HG02759 (cell line): ENCODE data around the gene OR10H1.
"Not testable (repeated sequence)": the region's sequence is repeated elsewhere in the genome, so short reads cannot be mapped to it uniquely, and the experiment has no call there.

ENCODE experiments used
- ATAC-seq: cut with Tn5 transposase; IDR thresholded peaks from one replicate; pipeline ENCODE4 v1.9.1; 2021; ENCODE audit warnings: mild to moderate bottlenecking, moderate library complexity; ENCODE audit not compliant: unreplicated experiment

Gene OR10H1

DNA sequence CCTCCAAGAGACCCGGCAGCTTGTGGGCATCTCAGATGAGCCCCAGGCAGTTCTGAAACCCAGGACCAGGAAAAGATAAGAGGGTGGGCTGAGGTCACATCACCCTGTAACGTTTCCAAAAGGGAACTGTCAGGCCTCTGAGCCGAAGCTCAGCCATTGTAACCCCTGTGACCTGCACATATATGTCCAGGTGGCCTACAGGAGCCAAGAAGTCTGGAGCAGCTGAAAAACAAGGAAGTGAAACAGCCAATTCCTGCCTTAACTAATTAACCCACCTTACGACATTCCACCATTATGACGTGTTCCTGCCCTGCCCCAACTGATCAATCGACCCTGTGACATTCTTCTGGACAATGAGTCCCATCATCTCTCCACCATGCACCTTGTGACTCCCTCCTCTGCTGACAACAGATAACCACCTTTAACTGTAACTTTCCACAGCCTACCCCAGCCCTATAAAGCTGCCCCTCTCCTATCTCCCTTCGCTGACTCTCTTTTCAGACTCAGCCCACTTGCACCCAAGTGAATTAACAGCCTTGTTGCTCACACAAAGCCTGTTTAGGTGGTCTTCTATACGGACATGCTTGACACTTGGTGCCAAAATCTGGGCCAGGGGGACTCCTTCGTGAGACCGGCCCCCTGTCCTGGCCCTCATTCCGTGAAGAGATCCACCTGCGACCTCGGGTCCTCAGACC lies 13.3 kb upstream of the OR10H1 start:
- not testable (repeated sequence) for ATAC-seq

GRCh38 chr19:15828121-15828610 lies 12.7 kb upstream of the OR10H1 start:
- no peak for ATAC-seq

- no peak for ATAC-seq
These were observed 10.3 kb upstream of the OR10H1 start for GRCh38 chr19:15825753-15826152.

DNA sequence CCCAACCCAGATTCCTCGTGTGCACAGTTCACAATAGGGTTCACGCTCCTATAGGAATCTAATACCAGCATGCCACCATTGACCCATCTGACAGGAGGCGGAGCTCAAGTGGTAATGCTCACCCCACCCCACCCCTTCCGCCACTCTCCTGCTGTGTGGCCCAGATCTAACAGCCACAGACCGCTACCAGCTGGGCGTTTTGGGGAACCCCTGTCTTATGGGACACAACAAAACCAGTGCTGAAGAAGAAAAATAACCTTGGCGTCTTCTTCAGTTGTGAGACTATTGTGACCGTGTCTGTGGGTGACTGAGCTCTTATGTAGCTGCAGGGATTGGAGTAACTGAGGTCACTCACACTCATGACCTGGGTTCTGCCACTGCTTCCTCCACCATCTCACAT lies 5.2 kb upstream of the OR10H1 start:
- no peak for ATAC-seq

DNA sequence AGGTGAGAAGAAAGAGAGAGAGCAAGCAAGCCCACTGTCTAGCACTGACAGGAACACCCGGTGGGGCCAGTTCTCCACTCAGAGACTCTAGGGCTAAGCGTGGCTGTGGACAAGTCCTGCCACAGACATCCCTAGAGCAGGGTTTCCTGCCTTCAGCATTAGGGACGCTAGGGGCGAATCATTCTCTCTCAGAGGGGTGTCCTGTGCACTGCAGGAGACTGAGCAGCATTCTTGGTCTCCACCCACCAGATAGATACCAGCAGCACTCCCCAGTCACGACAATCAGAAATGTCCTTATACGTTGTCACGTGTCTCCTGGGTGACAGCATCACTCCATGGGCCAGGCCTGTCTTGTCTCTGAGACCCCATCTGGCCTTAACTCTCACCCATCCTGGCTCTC lies 1.5 kb downstream of the OR10H1 start:
- ATAC-seq = no peak

GRCh38 chr19:15812060-15812722 lies 3.3 kb downstream of the OR10H1 start:
- no peak for ATAC-seq

GRCh38 chr19:15811476-15811875 lies 4.0 kb downstream of the OR10H1 start:
- no peak for ATAC-seq

GRCh38 chr19:15810335-15810734 lies 5.1 kb downstream of the OR10H1 start:
- ATAC-seq = no peak

GRCh38 chr19:15794279-15794678 lies 21.2 kb downstream of the OR10H1 start:
- not testable (repeated sequence) for ATAC-seq

- ATAC-seq = no peak
These were observed 25.4 kb downstream of the OR10H1 start for GRCh38 chr19:15790096-15790495.

DNA sequence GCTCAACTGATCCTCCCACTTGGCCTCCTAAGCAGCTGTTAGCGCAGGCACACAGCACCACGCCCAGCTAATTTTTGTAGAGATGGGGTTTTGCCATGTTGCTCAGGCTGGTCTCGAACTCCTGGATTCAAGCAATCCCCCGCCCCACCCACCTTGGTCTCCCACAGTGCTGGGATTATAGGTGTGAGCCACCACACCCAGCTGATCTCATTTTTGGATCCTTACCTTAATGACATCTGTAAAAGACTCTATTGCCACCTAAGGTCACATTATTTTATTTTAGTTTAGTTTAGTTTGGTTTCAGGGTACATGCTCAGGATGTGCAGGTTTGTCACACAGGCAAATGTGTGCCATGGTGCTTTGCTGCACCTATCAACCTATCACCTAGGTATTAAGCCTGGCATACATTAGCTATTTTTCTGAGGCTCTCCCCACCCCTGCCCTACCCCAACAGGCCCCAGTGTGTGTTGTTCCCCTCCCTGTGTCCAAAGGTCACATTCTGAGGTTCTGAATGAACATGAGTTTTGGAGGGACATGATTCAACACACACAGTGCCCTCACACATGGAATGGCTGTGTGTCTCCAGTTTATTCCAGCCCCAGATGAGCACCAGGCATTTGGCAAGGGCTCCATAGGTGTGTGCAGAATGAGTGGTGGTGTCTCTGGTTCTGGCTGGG lies 26.7 kb downstream of the OR10H1 start:
- ATAC-seq = no peak

- no peak for ATAC-seq
These were observed 27.8 kb downstream of the OR10H1 start, which contains the start of gene OR10H5 for GRCh38 chr19:15787611-15788155. Gene OR10H5, plus strand, starts transcription at chr19:15787661. Its CDS starts 6,388 bp downstream, at chr19:15794049.

DNA sequence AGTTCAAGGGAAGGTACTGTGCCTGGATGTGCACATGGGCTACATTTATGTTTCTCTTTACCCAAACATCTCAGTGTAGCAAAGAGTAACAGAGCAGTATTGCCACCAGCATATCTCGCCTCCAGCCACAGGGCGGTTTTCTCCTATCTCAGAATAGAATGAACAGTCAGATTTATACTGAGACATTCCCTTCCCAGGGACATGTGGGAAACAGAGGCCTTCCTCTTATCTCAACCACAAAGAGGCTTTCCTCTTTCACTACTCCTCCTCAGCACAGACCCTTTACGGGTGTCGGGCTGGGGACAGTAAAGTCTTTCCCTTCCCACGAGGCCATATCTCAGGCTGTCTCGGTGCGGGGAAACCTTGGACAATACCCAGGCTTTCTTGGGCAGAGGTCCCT lies 32.6 kb downstream of the OR10H1 start:
- not testable (repeated sequence) for ATAC-seq

DNA sequence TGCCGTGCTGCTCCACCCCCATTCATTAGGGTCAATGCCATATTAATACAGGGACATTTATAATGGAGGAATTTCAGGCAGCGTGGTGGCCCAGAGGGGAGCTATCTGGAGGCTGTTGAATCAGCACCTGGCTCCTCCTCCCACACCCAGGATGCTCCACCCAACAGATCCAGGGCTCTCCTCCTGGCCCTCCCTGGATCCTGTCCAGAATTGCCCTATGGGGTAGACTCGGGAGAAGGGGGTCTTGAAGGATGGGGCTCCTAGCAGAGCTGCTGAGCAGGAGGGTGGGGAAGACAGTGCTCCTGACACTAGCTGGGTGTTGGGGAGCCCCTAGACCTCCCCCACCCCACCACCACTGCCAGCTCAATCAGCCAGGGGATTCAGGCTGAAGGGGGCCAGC lies 33.3 kb downstream of the OR10H1 start:
- ATAC-seq = no peak

GRCh38 chr19:15781661-15782060 lies 33.8 kb downstream of the OR10H1 start:
- ATAC-seq = no peak

DNA sequence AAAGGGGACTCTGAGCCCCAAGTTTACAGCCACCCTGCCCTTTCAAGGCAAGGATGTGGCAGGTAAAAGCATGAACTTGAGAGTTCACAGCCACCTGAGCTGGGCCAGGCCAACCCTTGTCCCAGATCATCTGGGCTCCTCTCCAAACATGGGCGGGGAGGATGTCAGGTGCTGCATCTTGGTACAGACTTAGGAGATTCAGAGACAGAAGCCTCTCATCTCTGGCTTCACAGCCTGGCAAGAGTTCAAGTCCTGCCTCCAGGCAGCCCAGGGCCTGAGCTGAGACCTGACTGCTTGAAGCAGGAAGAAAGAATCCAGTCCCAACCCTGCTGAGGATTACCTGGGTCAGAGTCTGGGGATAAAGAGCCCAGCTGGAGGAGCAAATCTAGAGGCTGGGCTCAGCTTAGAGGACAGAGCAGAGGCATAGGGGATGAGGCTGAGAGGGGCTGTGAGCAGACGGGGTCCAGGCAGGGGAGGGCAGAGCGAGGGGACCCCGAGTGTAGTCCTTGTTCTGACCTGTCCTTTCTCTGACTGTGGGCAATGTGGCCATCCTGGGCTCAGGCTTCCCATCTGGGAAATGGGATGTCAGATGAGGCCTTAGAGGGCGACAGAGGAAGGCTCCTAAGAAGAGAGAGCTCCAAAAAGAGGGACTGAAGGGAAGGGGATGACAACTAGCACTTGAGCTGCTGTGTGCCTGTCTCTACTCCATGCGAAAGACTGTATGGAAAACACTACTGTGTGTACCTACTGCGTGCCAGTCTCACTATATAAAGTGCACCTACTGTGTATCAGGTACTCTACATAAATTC lies 34.6 kb downstream of the OR10H1 start:
- ATAC-seq = no peak

- ATAC-seq = no peak
These were observed 35.5 kb downstream of the OR10H1 start for GRCh38 chr19:15779756-15780476.

GRCh38 chr19:15776991-15777970 lies 38.2 kb downstream of the OR10H1 start:
- no peak for ATAC-seq

DNA sequence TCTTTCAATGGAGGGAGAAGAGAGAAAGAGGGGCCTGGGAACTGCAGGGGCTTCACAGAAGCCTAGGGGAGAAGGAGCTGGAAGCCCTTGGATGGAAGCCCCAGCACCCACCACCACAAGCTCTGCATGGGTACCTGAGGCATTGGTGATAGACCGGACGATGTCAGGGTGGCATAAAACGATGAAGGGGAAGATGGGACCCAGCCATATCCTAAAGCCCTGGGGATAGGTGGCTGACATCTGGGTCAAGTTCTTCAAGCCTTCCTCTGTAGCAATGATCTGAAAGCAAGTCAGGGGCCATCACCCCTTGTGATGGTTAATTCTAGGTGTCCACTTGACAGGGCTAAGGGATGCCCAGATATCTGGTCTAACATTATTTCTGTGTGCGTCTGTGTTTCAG lies 39.2 kb downstream of the OR10H1 start:
- no peak for ATAC-seq
